Sigmoid colon (tissue), 4 donors: Measurements from ENCODE around the gene POC5.

Experiments used
- CTCF ChIP-seq, 4 experiments: fragments of 450-650 bp in 3 of 4; fragments of 200-600 bp in 1 of 4; IDR thresholded peaks; one replicate each; pipeline ENCODE4 v1.5.1; 2016 to 2019; ENCODE audit warnings: antibody characterized with exemption in 4 of 4, mild to moderate bottlenecking in 3 of 4, moderate library complexity in 2 of 4
- EP300 ChIP-seq, 4 donors: sonication (generic); formaldehyde crosslinking; IDR thresholded peaks; one replicate each; pipeline ENCODE4 v1.6.1; 2017; ENCODE audit warnings: antibody characterized with exemption in 4 of 4
- POLR2A ChIP-seq, 2 donors: fragments of 450-650 bp; IDR thresholded peaks; one replicate each; pipeline ENCODE4 v1.6.1; 2016; ENCODE audit warnings: antibody characterized with exemption in 2 of 2, mild to moderate bottlenecking in 2 of 2, moderate library complexity in 2 of 2

DNA sequence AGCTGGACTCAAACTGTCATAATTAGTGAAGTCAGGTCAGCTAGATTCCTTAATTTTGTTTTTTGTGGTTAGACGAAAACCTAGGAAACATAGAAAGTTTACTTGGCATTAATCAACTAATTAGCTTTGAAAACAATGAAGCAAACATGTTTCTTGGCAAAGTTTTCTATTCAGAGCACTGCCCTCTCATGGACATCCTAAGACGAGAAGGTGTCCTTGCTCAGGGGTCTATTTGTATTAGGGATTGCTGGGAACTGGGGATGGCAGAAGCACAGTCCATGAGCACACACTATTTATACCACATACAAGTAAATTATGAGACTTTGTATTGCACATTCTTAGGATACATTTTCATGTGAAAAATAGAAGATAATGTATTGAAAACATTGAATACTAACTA, 49.7 kb downstream of the POC5 start:
- TF ChIP-seq CTCF (IDR thresholded peaks at IDR 0.05) (no peak), POLR2A (IDR thresholded peaks at IDR 0.05) (no peak), EP300 (IDR thresholded peaks at IDR 0.05) (no peak)
